GM12878 (cell line): ENCODE measurements around the gene PVRIG. TPM values are rescaled to one million over a fixed set of nuclear protein-coding genes. Genes with fewer than 3 reads are reported as not detected.
A peak's percentile ranks its signal among the peaks of the same experiment; 100 is the strongest.
"Not testable (repeated sequence)": the region's sequence is repeated elsewhere in the genome, so short reads cannot be mapped to it uniquely, and the experiment has no call there.

Experiments
- ATAC-seq: fragments of 200-7000 bp; cut with Tn5 transposase; 3 replicates; pipeline ENCODE4 v1.9.1; 2020; ENCODE audit warnings: mild to moderate bottlenecking, moderate library complexity
- BruUV-seq: library from RNA; stranded (reverse); fragments of 400-500 nt; replicated peaks from 2 replicates; lab custom pipeline; 2021; lab: Mats Ljungman, UMichigan
- CTCF ChIA-PET: fragments of 300-600 bp; sonication (Branson Sonifier 250); formaldehyde crosslinking; extraction: SDS; loops from one replicate; lab custom pipeline; 2021; ENCODE audit warnings: inconsistent platforms; lab: Yijun Ruan, JAX
- POLR2A ChIA-PET: fragments of 350-600 bp; formaldehyde crosslinking; extraction: SDS; loops from one replicate; lab custom pipeline; 2021; ENCODE audit warnings: inconsistent platforms; lab: Charles Lee
- RAD21 ChIA-PET: fragments of 300-600 bp; sonication (Branson Sonifier 250); formaldehyde crosslinking; loops from one replicate; lab custom pipeline; 2023; ENCODE audit warnings: antibody characterized with exemption; ENCODE audit not compliant: unreplicated experiment; lab: Charles Lee
- SMC1A ChIA-PET: fragments of 300-600 bp; sonication (Branson Sonifier 250); formaldehyde crosslinking; loops from one replicate; lab custom pipeline; 2023; ENCODE audit not compliant: unreplicated experiment, uncharacterized antibody; lab: Charles Lee
- DNase-seq: peaks from one replicate; pipeline ENCODE4 v3.0.0-alpha.2; 2011; ENCODE audit warnings: low read depth, low spot score
- FAIRE-seq: peaks from 3 replicates; lab custom pipeline; 2011; peaks lifted over from hg19 to GRCh38; lab: Jason Lieb, UNC
- H2AFZ ChIP-seq: 2 replicates; pipeline ENCODE4 v1.6.0; 2011; ENCODE audit warnings: low read depth, low read length, control low read depth; ENCODE audit not compliant: control insufficient read depth
- H3K27ac ChIP-seq: 2 replicates; pipeline ENCODE4 v1.5.1; 2011; ENCODE audit warnings: control low read depth; ENCODE audit not compliant: control insufficient read depth, insufficient read depth
- H3K27me3 ChIP-seq, 2 experiments: replicated peaks in 1 of 2; 2 replicates each; pipeline versions ENCODE4 v1.6.0 to v1.6.1; 2011; ENCODE audit warnings: low read length in 1 of 2; ENCODE audit not compliant: control insufficient read depth in 2 of 2, insufficient read depth in 2 of 2
- H3K36me3 ChIP-seq, 2 experiments: 2 replicates each; pipeline ENCODE4 v1.5.1; 2011; ENCODE audit warnings: low read length in 1 of 2; ENCODE audit not compliant: control insufficient read depth in 2 of 2, insufficient read depth in 2 of 2
- H3K4me1 ChIP-seq: 2 replicates; pipeline ENCODE4 v1.6.1; 2011; ENCODE audit warnings: mild to moderate bottlenecking, low read length, moderate library complexity, mixed read lengths; ENCODE audit not compliant: control insufficient read depth, insufficient read depth
- H3K4me2 ChIP-seq: 2 replicates; pipeline ENCODE4 v1.6.0; 2011; ENCODE audit warnings: control low read depth; ENCODE audit not compliant: control insufficient read depth, insufficient read depth
- H3K4me3 ChIP-seq: fragments of 200-600 bp; sonication (generic); 2 replicates; pipeline ENCODE4 v1.5.1; 2016
- H3K79me2 ChIP-seq: 2 replicates; pipeline ENCODE4 v1.6.0; 2011; ENCODE audit warnings: low read length; ENCODE audit not compliant: control insufficient read depth, insufficient read depth
- H3K9ac ChIP-seq: 2 replicates; pipeline ENCODE4 v1.8.0; 2011; ENCODE audit warnings: low read length, control low read depth, mixed read lengths; ENCODE audit not compliant: control insufficient read depth, insufficient read depth
- H3K9me3 ChIP-seq: replicated peaks from 3 replicates; pipeline ENCODE4 v1.5.1; 2011; ENCODE audit warnings: mild to moderate bottlenecking, low read length; ENCODE audit not compliant: control insufficient read depth, insufficient read depth
- H4K20me1 ChIP-seq: 2 replicates; pipeline ENCODE4 v1.6.0; 2011; ENCODE audit not compliant: control insufficient read depth, insufficient read depth
- CTCF ChIP-seq, 3 experiments: IDR thresholded peaks in 2 of 3; conservative IDR thresholded peaks in 1 of 3; 2 replicates each; pipeline ENCODE4 v1.5.1; 2011; ENCODE audit warnings: low read depth in 3 of 3, low read length in 3 of 3, mild to moderate bottlenecking in 3 of 3, control low read depth in 2 of 3, moderate library complexity in 2 of 3, inconsistent platforms in 1 of 3, mixed read lengths in 1 of 3; ENCODE audit not compliant: control insufficient read depth in 2 of 3, insufficient read depth in 1 of 3; ENCODE audit errors: extremely low read depth in 1 of 3
- RAD21 ChIP-seq: IDR thresholded peaks from 2 replicates; pipeline ENCODE4 v1.6.1; 2011; ENCODE audit warnings: mild to moderate bottlenecking, low read depth, low read length, moderate library complexity; ENCODE audit not compliant: insufficient read depth
- WGBS: methylation state at CpG from one replicate; pipeline ENCODE4 v1.1.6; 2016; ENCODE audit warnings: low lambda C conversion rate; ENCODE audit not compliant: insufficient replicate concordance, insufficient coverage; ENCODE audit errors: missing lambda C conversion rate; 5-methylcytosine and 5-hydroxymethylcytosine counted together
- in situ Hi-C: fragments of 300-500 bp; cut with MboI; formaldehyde crosslinking; loops from 9 replicates; pipeline ENCODE4 v1.14.3; 2018; ENCODE audit warnings: mixed read lengths
- intact Hi-C: fragments of 100-400 bp; cut with micrococcal nuclease; formaldehyde crosslinking; loops from one replicate; pipeline ENCODE4 v1.14.2; 2022; ENCODE audit not compliant: unreplicated experiment
- polyA plus RNA-seq, 11 experiments: library from polyadenylated mRNA; depleted of rRNA in 4 of 11; unstranded in 6 of 11; stranded (reverse) in 5 of 11; fragments of >200 nt; fragmentation: Nextera tagmentation in 4 of 11; fragmentation: Illumina TruSeq in 1 of 11; extraction: Ambion mirVana in 4 of 11; extraction: Trizol in 1 of 11; gene quantifications; 1 replicate in 1 of 11; 2 replicates in 10 of 11; pipeline versions ENCODE4 v1.2.1 to v1.2.3, GENCODE V29; 2011 to 2016; ENCODE audit warnings: inconsistent platforms in 2 of 11, missing spikeins in 2 of 11, low read depth in 1 of 11
- total RNA-seq, 4 experiments: library from RNA; depleted of rRNA in 3 of 4; stranded (reverse); fragments of >200 nt in 3 of 4; fragmentation: Illumina TruSeq in 1 of 4; extraction: Trizol in 1 of 4; gene quantifications; 2 replicates each; pipeline versions ENCODE4 v1.2.1 to v1.2.3, GENCODE V29; 2013 to 2021

PVRIG gene
- total and polyA plus RNA-seq, 10 of the 15 experiments (the other 5 are each of a cell fraction or from before 2014, with no cell fraction given): 1.3 to 44.0 (median 17.9) TPM

- H4K20me1 ChIP-seq, FAIRE-seq, in situ Hi-C loops, H3K27me3 ChIP-seq, H3K36me3 ChIP-seq, H3K4me3 ChIP-seq, DNase-seq, intact Hi-C loops, H3K4me2 ChIP-seq, H2AFZ ChIP-seq, H3K9me3 ChIP-seq, H3K9ac ChIP-seq, BruUV-seq: not testable (repeated sequence)
- Histone ChIP-seq H3K79me2 (peaks cover 19% of the 10 kb centered on the region), H3K27ac (peak overlapping the region; percentile 37; the same call in 1 of the 2 replicates), H3K4me1 (peaks cover 75% of the 10 kb centered on the region)
- TF ChIP-seq RAD21 (0 out of 2 replicates have a peak, but pooled peaks have one; percentile 6), CTCF (IDR thresholded peaks at IDR 0.05 in 2 of 3, conservative IDR thresholded peaks at IDR 0.05 in 1 of 3; ENCODE audit: control insufficient read depth in 2 of 3, extremely low read depth in 1 of 3, insufficient read depth in 1 of 3, low read depth in 3 of 3, low read length in 3 of 3) (peak in 1 of 3 experiments; percentile 8; a peak in 1 of 6 replicates)
- peak; percentile 14 for ATAC-seq
- POLR2A ChIA-PET: interaction anchor here (1.4 to 8.3 kb wide), 2 partner anchors 14 to 24 kb away, joined by 4 to 86 read pairs; no protein-coding TSS in a partner anchor
- SMC1A ChIA-PET: interaction anchor here (2.1 to 14.7 kb wide), 2 partner anchors 25 to 82 kb away, joined by 5 to 140 read pairs; no protein-coding TSS in a partner anchor
- CTCF ChIA-PET: interaction anchor here (1.0 to 8.3 kb wide), 4 partner anchors 12 to 25 kb away, joined by 3 to 113 read pairs (median 32); no protein-coding TSS in a partner anchor
- 61% methylated on average over 5 of the region's 5 CpGs for WGBS
- RAD21 ChIA-PET: interaction anchor here (1.0 to 5.8 kb wide), 5 partner anchors 14 to 82 kb away, joined by 3 to 49 read pairs (median 5); no protein-coding TSS in a partner anchor
These were observed 5.4 kb upstream of the PVRIG start for GRCh38 chr7:100214356-100214755.
